ENCODE results near the gene TAS2R38.
A peak's percentile ranks its signal among the peaks of the same experiment; 100 is the strongest.

TAS2R38 gene

DNA sequence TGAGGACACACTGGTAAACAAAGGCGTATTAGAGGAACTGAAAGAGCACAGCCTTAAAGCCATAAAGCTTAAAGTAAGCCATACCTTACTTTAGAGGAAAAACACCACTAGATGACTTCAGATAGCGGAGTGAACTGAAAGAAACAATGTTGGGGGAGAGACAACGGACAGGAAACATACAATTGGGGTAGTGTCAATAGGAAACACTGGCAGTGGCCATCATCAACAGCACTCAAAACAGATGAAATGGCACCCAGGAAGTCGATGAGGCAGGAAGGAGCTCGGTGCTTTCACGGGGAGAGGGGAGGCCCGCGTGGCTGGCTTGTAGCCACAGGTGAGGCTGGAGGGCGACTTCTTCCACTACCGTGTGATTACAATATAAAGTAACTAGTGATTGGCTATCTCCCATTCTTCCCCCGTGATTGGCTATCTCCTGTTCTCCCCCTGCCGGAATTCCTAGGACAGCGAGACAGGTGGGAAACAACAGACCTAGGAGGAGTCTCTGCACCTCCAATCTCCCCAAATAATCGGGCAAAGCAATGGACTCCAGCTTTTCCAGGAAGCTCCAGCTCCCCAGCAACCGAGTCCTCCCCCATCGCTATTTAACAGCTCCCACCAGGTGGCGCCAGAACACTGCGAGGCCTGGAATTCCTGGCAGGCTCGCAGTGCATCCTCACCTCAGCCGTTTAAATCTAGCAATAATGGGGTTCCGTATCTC, 2.4 kb upstream of the TAS2R38 start:
- DNase-seq (ENCODE audit: low read depth): peak; percentile 61

DNA sequence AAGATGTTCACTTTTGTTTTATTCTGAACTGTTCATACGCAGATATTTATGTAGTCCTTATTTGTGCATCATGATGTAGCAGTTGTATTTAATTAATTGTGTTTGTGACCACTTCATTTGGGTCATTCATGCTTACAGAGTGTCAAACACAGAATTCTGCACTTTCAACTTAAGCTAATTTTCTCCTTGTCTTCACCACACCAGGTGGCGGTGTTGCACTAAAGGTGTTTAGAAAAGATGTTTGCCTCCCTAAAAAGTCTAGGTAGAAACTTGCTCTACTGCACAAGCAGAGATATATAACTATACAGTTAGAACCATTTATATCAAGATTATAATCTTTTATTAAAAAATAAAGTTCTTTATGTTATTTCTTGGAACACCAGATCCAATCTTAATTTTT, 1.3 kb upstream of the TAS2R38 start:
- DNase-seq (ENCODE audit: low read depth): peak; percentile 23

DNA sequence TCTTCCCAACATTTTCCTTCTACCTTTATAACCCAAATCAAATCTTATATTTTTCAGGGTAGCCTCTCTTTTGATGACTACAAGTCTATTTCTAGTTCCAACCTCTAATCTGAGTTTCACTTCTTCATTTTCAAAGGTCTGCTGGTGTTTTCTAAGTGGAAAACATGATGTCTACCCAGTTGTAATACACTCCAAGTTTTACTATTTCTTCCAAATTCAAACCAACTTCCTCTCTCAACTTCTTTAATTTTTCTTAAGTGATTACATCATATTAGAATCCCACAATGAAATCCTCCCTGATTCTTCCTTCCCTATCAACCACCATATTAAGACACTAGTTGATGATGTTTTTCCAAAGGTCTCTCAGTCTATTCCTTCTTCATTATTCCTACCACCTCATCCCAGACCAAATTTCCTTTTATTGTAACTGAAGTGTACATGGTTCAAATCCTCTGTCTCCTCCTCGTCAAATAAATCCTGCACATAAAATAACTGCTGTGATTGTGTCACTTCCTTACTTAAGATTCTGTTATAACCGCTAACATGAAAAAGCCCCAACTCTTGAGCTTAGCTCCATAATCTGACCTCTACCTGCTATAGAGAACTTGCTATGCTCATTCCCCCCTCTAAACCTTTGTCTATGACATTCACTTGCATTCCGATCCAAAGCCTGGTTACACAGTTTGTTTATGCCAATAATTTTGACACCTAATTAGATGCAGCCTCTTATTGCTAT, 12.7 kb downstream of the TAS2R38 start:
- DNase-seq (ENCODE audit: low read depth): no peak

DNA sequence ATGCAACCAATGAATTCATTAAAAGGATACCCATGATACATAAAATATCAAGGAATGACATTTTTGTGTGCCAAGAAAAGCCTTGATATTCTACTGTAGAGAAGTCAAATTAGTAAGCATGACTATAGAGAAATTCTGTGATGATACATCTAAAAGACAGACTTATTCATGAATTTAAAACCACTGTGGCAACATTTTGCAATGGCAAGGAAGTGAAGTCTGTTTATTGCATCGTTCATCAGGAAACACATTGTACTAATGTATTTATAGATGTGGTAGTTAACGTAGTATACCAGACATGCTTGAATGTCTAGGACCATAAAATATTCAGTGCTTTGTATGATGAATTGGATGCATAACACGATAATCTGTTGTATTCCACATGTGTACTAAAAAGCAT, 17.5 kb downstream of the TAS2R38 start:
- DNase-seq (ENCODE audit: low read depth): peak; percentile 31

DNA sequence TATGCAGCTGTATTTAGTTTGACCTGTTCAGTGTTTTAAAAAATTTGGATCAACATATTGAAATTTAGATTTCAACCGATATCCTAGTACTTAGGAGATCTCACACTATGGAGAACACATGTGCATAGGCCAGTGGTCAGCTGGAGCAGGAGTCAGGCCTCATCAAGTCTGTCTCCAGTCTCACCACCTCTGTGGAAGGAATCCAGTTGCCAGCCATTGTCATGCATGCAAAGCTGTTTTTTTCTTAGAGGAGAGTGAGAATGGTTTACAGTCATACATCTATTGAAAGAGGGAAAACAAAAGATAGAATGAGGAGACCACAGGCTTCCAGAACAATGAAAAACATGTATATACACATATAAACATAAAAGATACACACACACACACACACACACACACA, 19.2 kb downstream of the TAS2R38 start:
- DNase-seq (ENCODE audit: low read depth): no peak

DNA sequence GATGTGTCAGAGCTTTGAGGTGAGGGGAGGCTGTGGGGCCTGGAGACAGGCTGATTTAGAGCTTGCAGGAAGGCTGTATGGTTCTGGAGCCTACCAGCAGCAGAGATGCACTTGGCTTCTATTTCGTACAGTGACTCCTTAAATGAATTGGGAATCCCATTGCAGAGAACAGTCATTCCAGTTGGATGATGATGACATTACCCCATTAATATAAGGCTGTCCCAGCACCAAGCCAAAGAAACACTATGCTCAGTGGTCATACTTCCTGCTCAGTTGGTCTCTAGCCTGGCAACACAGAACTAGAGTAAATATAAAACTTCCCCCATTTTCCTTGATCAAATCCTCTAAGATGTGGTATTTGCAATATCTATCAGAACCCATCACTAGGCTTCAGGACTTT, 21.1 kb downstream of the TAS2R38 start:
- DNase-seq (ENCODE audit: low read depth): no peak

DNA sequence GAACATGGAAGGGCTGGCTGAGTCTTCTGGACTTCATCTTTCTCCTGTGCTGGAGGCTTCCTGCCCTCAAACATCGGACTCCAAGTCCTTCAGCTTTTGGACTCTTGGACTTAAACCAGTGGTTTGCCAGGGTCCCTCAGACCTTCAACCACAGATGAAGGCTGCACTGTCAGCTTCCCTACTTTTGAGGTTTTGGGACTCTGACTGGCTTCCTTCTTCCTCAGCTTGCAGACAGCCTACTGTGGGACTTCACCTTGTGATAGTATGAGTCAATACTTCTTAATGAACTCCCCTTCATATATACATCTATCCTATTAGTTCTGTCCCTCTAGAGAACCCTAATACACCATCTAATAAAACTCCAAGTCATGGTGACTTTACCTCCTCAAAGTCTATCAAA, 22.8 kb downstream of the TAS2R38 start:
- no peak for DNase-seq (ENCODE audit: low read depth)

DNA sequence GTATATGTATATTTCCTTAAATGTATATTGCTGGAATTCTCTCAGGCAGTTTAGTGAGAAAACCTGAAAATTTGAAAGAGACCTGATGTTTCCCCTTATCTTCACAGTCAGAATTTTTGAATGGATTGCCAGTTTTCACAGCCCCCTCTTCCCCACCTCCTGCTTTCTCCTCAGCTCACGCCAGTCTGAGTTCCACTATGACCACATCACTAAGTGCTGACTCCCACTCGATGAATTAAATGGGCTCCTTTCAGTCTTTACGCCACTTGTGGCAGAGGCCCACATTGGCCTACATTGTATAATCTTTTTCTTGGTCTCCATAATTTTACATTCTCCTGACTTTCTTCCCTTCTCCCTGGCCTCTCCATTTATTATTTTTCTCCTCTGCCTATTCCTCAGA, 23.7 kb downstream of the TAS2R38 start:
- no peak for DNase-seq (ENCODE audit: low read depth)

DNA sequence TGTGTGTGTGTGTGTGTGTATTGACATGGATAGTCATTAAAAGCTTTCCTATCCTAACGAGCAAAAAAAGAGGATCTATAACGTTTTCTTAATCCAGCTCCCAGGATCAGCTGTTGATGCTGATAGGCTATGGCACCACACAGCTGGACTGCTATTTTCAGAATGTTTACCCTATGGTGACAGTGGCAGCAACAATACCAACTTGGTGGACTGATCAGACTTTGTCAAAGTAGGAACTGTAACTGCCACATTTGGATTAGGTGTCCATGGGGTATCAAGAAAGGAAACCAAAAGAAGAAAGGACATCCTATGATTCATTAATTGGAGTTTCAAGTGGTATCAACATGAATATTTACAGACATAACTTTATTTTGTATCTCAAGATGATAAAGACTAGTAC, 24.1 kb downstream of the TAS2R38 start:
- no peak for DNase-seq (ENCODE audit: low read depth)

DNA sequence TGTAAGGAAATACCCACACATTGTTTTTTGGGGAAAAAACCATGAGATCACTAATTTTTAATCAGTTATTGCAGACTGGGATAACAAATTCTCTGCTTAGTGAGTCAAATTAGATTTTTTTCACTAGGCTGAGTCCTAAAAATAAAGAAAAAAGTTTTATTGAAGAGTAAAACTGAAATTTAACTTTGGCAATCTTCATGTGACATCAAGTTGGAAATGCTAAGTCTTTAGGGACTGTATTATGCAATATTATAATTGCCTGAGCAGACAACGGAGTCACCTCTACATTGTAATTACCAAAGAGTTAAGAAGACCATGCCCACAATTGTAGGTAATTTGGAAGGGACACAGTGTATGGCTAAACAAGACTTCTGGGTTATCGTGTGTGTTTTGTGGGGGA, 24.6 kb downstream of the TAS2R38 start:
- DNase-seq (ENCODE audit: low read depth): no peak

DNA sequence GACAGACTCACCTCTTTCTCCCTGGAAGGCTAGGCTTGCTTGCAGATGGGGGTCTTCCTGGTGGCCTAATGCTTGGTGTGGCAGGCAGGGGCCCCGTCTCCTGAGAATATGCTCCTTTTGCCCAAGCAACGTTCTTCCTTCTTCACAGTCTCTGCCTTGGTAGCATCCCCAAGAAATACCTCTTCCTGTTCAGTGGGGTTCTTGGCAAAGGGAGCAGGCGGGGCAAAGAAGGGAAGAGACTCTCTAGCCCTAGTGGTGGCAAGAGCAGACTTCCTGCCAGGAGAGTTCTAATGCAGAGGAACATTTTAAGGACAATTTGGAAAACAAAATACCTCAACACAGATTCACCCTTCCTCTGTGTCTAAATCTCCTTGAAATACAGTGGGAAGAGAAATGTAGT, 26.8 kb downstream of the TAS2R38 start, which contains the start of gene CLEC5A:
Gene CLEC5A (minus strand): TSS at position 179 of the 400 bp plus-strand sequence. CDS start 682 bp downstream, outside the sequence.
- no peak for DNase-seq (ENCODE audit: low read depth)

DNA sequence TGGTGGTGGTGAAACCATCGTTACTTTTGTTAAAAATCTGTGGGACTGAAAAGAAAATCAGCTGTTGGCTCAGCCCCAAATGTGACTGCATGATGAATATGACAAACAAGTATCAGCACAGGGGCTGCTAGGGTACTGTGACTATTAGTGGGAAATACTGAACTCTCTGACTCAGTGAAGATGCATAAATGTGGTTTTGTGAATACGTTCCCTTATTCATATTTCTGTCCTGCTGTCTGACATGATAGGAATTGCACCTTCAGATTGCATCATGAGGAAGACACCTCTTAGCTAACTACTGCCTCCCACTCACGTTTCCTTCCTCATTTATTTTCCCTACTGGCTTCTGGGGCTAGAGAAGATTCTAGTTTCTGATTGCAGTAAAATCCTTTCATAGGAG, 28.2 kb downstream of the TAS2R38 start:
- peak; percentile 62 for DNase-seq (ENCODE audit: low read depth)

DNA sequence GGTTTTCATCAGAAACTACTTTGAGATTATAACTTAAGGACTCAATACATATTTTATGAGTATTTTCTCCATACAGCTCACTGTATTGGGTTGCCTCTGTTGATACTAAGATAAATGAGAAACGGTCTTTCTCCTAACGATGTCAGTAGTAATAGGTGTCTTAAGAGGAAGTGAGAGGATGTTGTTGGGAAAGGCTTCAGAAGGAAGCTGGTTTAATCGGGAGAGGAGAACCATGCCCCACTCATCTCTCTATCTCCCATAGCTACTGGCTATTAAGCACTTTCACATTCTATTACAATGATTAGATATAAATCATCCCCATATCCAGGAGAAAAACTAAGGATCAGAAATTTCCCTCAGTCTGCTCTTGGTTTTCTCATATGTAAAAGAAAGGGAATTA, 28.8 kb downstream of the TAS2R38 start:
- DNase-seq (ENCODE audit: low read depth): no peak

DNA sequence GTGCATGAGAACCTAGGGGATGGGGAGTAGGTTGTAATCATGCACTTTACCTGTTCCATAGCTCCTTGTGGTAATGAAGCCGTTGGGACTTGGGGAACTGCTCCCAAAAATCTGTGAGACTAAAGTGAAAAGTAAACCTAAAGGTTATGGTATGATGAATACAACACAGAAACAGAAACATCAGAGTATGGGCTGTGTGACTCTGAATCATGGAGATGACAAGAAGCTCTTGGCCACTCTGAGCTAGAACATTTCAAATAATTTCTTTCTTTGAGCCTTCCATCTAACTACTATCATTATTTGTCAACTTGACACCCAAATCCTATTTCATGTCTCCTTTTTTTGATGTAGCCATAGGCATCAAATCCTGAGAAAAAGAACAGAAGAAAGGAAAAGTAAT, 29.7 kb downstream of the TAS2R38 start:
- no peak for DNase-seq (ENCODE audit: low read depth)

DNA sequence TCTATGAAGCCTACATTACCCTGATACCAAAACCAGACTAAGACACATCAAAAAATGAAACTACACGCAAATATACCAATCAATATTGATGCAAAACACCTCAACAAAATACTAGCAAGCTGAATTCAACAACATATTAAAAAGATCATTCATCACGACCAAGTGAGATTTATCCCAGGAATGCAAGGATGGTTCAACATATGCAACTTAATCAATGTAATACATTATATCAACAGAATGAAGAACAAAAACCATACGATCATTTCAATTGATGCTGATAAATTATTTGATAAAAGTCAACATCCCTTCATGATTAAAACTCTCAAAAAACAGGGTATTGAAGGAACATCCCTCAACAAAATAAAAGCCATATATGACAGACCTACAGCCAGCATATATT, 32.5 kb downstream of the TAS2R38 start:
- no peak for DNase-seq (ENCODE audit: low read depth)

DNA sequence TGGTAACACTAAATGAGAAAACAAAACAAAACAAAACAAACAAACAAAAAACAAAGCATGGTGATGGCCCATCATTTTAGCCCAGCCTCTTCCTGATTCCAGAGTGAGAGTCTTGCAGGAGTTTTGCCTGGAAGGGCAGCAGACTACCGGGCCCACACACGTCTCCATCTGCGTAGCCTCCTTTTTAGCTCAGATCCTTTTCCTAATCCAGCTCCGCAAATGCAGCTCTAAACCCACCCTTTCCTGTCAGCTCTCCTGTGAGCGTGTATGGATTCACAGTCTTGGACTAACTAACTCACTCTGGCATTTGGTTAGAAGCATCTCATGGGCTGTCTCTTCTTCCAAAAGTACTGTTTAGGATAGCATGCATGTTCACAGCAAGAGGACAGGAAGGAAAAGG, 43.4 kb downstream of the TAS2R38 start:
- no peak for DNase-seq (ENCODE audit: low read depth)

DNA sequence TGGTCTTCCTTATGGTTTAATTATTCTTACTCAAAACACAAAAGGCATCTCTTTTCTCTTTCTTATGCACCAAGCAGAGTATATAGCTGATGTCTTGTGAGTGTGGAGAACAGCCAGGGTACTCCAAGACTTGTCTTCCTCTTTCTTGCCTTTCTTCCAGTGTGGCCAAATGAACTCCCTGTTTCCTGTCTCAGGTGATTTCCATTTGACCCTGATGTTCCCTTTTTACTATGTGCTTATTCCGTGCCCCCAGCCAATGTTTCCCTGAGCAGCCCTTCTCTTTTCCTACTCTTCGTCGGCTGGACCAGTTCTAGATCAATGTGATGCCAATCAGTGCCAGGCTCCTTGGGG, 44.8 kb downstream of the TAS2R38 start:
- no peak for DNase-seq (ENCODE audit: low read depth)

DNA sequence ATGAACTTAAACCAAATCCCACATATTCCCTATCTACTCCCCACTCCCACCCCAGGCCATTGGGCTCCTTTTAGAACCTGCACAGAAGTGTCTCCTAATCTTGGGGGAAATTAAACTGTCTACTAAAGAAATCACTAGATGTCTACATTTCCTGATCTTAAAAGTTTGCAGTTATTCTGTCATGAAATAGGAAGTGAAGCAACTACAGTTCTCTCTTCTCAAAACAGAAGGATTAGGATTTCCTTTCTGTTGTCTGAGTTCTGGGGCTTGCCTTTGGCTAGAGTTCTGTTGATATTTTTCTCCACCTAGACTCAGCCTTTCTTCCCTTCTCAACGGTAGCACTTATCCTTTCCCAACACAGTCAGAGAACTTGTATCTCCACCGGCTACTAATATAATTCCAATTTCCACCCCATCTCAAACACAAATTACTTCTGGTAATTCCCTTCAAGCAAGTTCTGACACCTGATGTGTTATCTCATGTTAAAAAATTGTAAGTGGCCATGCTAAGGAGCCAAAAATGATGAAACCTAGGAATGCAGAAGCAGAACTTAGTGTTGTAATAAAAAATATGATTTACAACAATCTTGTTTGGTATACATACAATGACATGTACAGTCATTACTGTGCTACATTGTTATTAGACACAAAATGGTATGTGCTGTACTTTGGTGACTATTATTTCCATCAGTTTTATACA, 45.3 kb downstream of the TAS2R38 start:
- no peak for DNase-seq (ENCODE audit: low read depth)

All from ELR (cell line).